Measurements from ENCODE around the gene TUSC2. TPM values are rescaled to one million over a fixed set of nuclear protein-coding genes. Genes with fewer than 3 reads are reported as not detected.
A peak's percentile ranks its signal among the peaks of the same experiment; 100 is the strongest.

Gene TUSC2
- total and polyA plus RNA-seq, 2 of the 8 experiments (the other 6 are each of a cell fraction or from before 2014, with no cell fraction given), result 33.3 to 65.4 TPM

- H4K8ac ChIP-seq (ENCODE audit: extremely low read depth, insufficient read depth, low read length), result peak overlapping the region; percentile 57; the same call in 1 of the 2 replicates
- H3K9ac ChIP-seq (replicated peaks in 1 of 4; ENCODE audit: extremely low read depth in 1 of 4, low read depth in 3 of 4, low read length in 3 of 4), result no peak overlapping the region
- H2AFZ ChIP-seq (ENCODE audit: low read length), result no peak overlapping the region
- no peak overlapping the region for H3K4ac ChIP-seq (replicated peaks; ENCODE audit: insufficient read length, low read depth, low read length)
- 0 out of 2 replicates have a peak, but pooled peaks cover 2% of the 10 kb centered on the region for H3K23me2 ChIP-seq (ENCODE audit: low read depth, low read length)
- H3K23ac ChIP-seq (ENCODE audit: insufficient read length), result no peak overlapping the region
- no peaks in the 10 kb centered on the region; a peak in 1 of 7 replicates for H3K27me3 ChIP-seq (replicated peaks in 1 of 4; ENCODE audit: control insufficient read depth in 3 of 4, extremely low read depth in 1 of 4, insufficient read depth in 3 of 4, low read length in 3 of 4)
- H3K4me3 ChIP-seq (ENCODE audit: extremely low read depth in 1 of 4, insufficient read depth in 2 of 4, low read depth in 3 of 4, low read length in 4 of 4), result no peak overlapping the region
- H4K20me1 ChIP-seq (replicated peaks in 1 of 2; ENCODE audit: control insufficient read depth in 1 of 2, insufficient read depth in 2 of 2, low read length in 2 of 2), result peaks cover 2 to 4% of the 10 kb centered on the region in 2 experiments
- no peak overlapping the region for H2BK15ac ChIP-seq (ENCODE audit: low read length)
- POLR2A ChIA-PET (ENCODE audit: partially characterized antibody), result interaction anchor here (0.7 to 1.4 kb wide), 5 partner anchors 10 to 111 kb away, joined by 3 to 5 read pairs (median 3); no protein-coding TSS in a partner anchor
- TF ChIP-seq RAD21 (IDR thresholded peaks at IDR 0.05 in 1 of 2, conservative IDR thresholded peaks at IDR 0.05 in 1 of 2; ENCODE audit: low read depth in 2 of 2, low read length in 2 of 2), result peak; percentile 37 to 50
- TF ChIP-seq ATF3 (IDR thresholded peaks at IDR 0.05; ENCODE audit: insufficient read depth, low read depth, low read length), result no peak
- peak in 2 of 3 experiments; percentile 55 to 60; a peak in 3 of 4 replicates for TF ChIP-seq CTCF (IDR thresholded peaks at IDR 0.05; ENCODE audit: control extremely low read depth in 1 of 3, insufficient read depth in 1 of 3, low read depth in 1 of 3, low read length in 3 of 3)
- no peak overlapping the region for H3K4me2 ChIP-seq (ENCODE audit: insufficient read depth in 1 of 2, low read depth in 2 of 2, low read length in 2 of 2)
- no peak overlapping the region for H3K14ac ChIP-seq (ENCODE audit: insufficient read length)
- H3K56ac ChIP-seq (replicated peaks; ENCODE audit: insufficient read length, low read depth, low read length), result no peak overlapping the region
- peak overlapping the region; percentile 12 for H4K5ac ChIP-seq (ENCODE audit: insufficient read length, low read depth, low read length)
- H3K79me2 ChIP-seq (ENCODE audit: control insufficient read depth in 1 of 2, insufficient read depth in 2 of 2, low read length in 2 of 2), result no peaks in the 10 kb centered on the region
- WGBS, 2 experiments (ENCODE audit: extremely low coverage in 1 of 2, insufficient coverage in 1 of 2, insufficient read length in 1 of 2, insufficient replicate concordance in 2 of 2, low coverage in 1 of 2, low lambda C conversion rate in 2 of 2, missing lambda C conversion rate in 1 of 2), result 72% methylated on average over 7 of the region's 7 CpGs; no CpG with 5 or more reads in 1 of the 2 experiments
- FAIRE-seq, result no peak
- peak overlapping the region; percentile 47; the same call in 1 of the 2 replicates for H2AK5ac ChIP-seq (ENCODE audit: low read depth, low read length)
- DNase-seq (ENCODE audit: low read depth in 1 of 2, low spot score in 2 of 2), result no peak
- H3K9me3 ChIP-seq (ENCODE audit: insufficient read depth in 2 of 2, low read depth in 1 of 2, low read length in 1 of 2), result no peaks in the 10 kb centered on the region
- no peak overlapping the region for H3K27ac ChIP-seq (ENCODE audit: low read depth, low read length)
- peaks cover 0 to 34% (median 21%) of the 10 kb centered on the region in 4 experiments; a peak in 6 of 7 replicates for H3K4me1 ChIP-seq (replicated peaks in 1 of 4; ENCODE audit: control insufficient read depth in 3 of 4, insufficient read depth in 4 of 4, low read length in 3 of 4)
- H3K18ac ChIP-seq (ENCODE audit: extremely low read depth, low read length), result no peak overlapping the region
- H2BK5ac ChIP-seq (ENCODE audit: low read depth, low read length), result 0 out of 2 replicates have a peak overlapping the region, but pooled peaks have one; percentile 16
- 0 out of 2 replicates have a peak overlapping the region, but pooled peaks have one; percentile 11 for H2BK20ac ChIP-seq (ENCODE audit: low read length)
- peak overlapping the region; percentile 55 for H2BK120ac ChIP-seq (replicated peaks; ENCODE audit: low read depth, low read length)
- H3K79me1 ChIP-seq (ENCODE audit: low read depth, low read length), result no peaks in the 10 kb centered on the region
- peak overlapping the region; percentile 91 for H4K91ac ChIP-seq (replicated peaks; ENCODE audit: insufficient read length, low read length)
- CTCF ChIA-PET (ENCODE audit: partially characterized antibody), result interaction anchor here (0.6 to 3.0 kb wide), 19 partner anchors 10 to 1619 kb away, joined by 3 to 12 read pairs (median 5); no protein-coding TSS in a partner anchor
- peak overlapping the region; percentile 90; the same call in 1 of the 2 replicates for H2BK12ac ChIP-seq (ENCODE audit: low read depth, low read length)
- H3K36me3 ChIP-seq (ENCODE audit: control insufficient read depth in 2 of 4, insufficient read depth in 4 of 4, low read length in 3 of 4), result no peaks in the 10 kb centered on the region
Measured at GRCh38 chr3:50375258-50375931, 47.4 kb upstream of the TUSC2 start.
